ENCODE measurements around the gene VAV3. TPM values are rescaled to one million over a fixed set of nuclear protein-coding genes. Genes with fewer than 3 reads are reported as not detected.
"Not testable (repeated sequence)": the region's sequence is repeated elsewhere in the genome, so short reads cannot be mapped to it uniquely, and the experiment has no call there.

The VAV3 gene
- total RNA-seq, 2 experiments from 2014 or later = 5.5 to 5.6 TPM

GRCh38 chr1:107726860-107727259, 238.1 kb downstream of the VAV3 start:
- CTCF ChIA-PET = no interaction called here
- no peaks in the 10 kb centered on the region for H3K36me3 Mint-ChIP-seq (ENCODE audit: low read depth)
- intact Hi-C loops (cut with DNase I, micrococcal nuclease) = no loop called here
- no peaks in the 10 kb centered on the region for H3K9me3 Mint-ChIP-seq
- Histone ChIP-seq H3K36me3 (ENCODE audit: insufficient read depth, low read length) (no peaks in the 10 kb centered on the region), H3K9me3 (ENCODE audit: control insufficient read depth in 1 of 2, insufficient read depth in 1 of 2, low read length in 2 of 2) (no peaks in the 10 kb centered on the region), H3K4me1 (ENCODE audit: insufficient read depth, low read length) (no peaks in the 10 kb centered on the region), H3K4me3 (ENCODE audit: low read length) (no peak overlapping the region), H3K27me3 (ENCODE audit: control insufficient read depth in 1 of 2, insufficient read depth in 2 of 2, low read length in 2 of 2) (no peaks in the 10 kb centered on the region), H3K27ac (ENCODE audit: low read depth in 1 of 2, low read length in 2 of 2) (no peak overlapping the region)
- no peak for DNase-seq
- no peak for TF ChIP-seq CTCF (IDR thresholded peaks at IDR 0.05)
- POLR2A ChIA-PET = no interaction called here
- ATAC-seq (ENCODE audit: poor library complexity) = no peak
- no peak overlapping the region for H3K4me3 Mint-ChIP-seq
- H3K27ac Mint-ChIP-seq = no peak overlapping the region
- no peaks in the 10 kb centered on the region for H3K27me3 Mint-ChIP-seq
- H3K4me1 Mint-ChIP-seq (ENCODE audit: low read depth) = no peaks in the 10 kb centered on the region

GRCh38 chr1:107724648-107725047, 240.3 kb downstream of the VAV3 start:
- H3K27me3 Mint-ChIP-seq = no peaks in the 10 kb centered on the region
- TF ChIP-seq CTCF (IDR thresholded peaks at IDR 0.05) = no peak
- no peak for DNase-seq
- no peak for ATAC-seq (ENCODE audit: poor library complexity)
- no peaks in the 10 kb centered on the region for H3K27me3 ChIP-seq (ENCODE audit: control insufficient read depth in 1 of 2, insufficient read depth in 2 of 2, low read length in 2 of 2)
- H3K9me3 Mint-ChIP-seq = no peaks in the 10 kb centered on the region
- no peak overlapping the region for H3K27ac Mint-ChIP-seq
- ChIA-PET CTCF (no interaction called here), POLR2A (no interaction called here)
- H3K4me1 ChIP-seq (ENCODE audit: insufficient read depth, low read length) = no peaks in the 10 kb centered on the region
- H3K36me3 ChIP-seq (ENCODE audit: insufficient read depth, low read length) = no peaks in the 10 kb centered on the region
- intact Hi-C loops (cut with DNase I, micrococcal nuclease) = no loop called here
- no peak overlapping the region for H3K4me3 ChIP-seq (ENCODE audit: low read length)
- no peaks in the 10 kb centered on the region for H3K9me3 ChIP-seq (ENCODE audit: control insufficient read depth in 1 of 2, insufficient read depth in 1 of 2, low read length in 2 of 2)
- H3K36me3 Mint-ChIP-seq (ENCODE audit: low read depth) = no peaks in the 10 kb centered on the region
- H3K27ac ChIP-seq (ENCODE audit: low read depth in 1 of 2, low read length in 2 of 2) = no peak overlapping the region
- H3K4me3 Mint-ChIP-seq = no peak overlapping the region
- H3K4me1 Mint-ChIP-seq (ENCODE audit: low read depth) = no peaks in the 10 kb centered on the region

- H3K27ac Mint-ChIP-seq; H3K4me1 ChIP-seq (ENCODE audit: insufficient read depth, low read length); DNase-seq; H3K9me3 ChIP-seq (ENCODE audit: control insufficient read depth in 1 of 2, insufficient read depth in 1 of 2, low read length in 2 of 2); intact Hi-C loops (cut with DNase I, micrococcal nuclease); H3K4me1 Mint-ChIP-seq (ENCODE audit: low read depth); CTCF ChIA-PET; H3K27me3 Mint-ChIP-seq; POLR2A ChIA-PET; H3K4me3 ChIP-seq (ENCODE audit: low read length); H3K9me3 Mint-ChIP-seq; H3K27me3 ChIP-seq (ENCODE audit: control insufficient read depth in 1 of 2, insufficient read depth in 2 of 2, low read length in 2 of 2); H3K27ac ChIP-seq (ENCODE audit: low read depth in 1 of 2, low read length in 2 of 2); H3K36me3 ChIP-seq (ENCODE audit: insufficient read depth, low read length); H3K4me3 Mint-ChIP-seq; ATAC-seq (ENCODE audit: poor library complexity); H3K36me3 Mint-ChIP-seq (ENCODE audit: low read depth): not testable (repeated sequence)
Measured at GRCh38 chr1:107720210-107720609, 244.8 kb downstream of the VAV3 start.

- DNase-seq = no peak
- no peak for ATAC-seq (ENCODE audit: poor library complexity)
- no peaks in the 10 kb centered on the region for H3K9me3 ChIP-seq (ENCODE audit: control insufficient read depth in 1 of 2, insufficient read depth in 1 of 2, low read length in 2 of 2)
Measured at GRCh38 chr1:107710005-107710404, 255.0 kb downstream of the VAV3 start.

More at GRCh38 chr1:107710005-107710404, 255.0 kb downstream of the VAV3 start:
- POLR2A ChIA-PET = no interaction called here
- no peak overlapping the region for H3K27ac ChIP-seq (ENCODE audit: low read depth in 1 of 2, low read length in 2 of 2)
- Mint-ChIP-seq H3K4me1 (ENCODE audit: low read depth) (no peaks in the 10 kb centered on the region), H3K9me3 (no peaks in the 10 kb centered on the region), H3K27ac (no peak overlapping the region), H3K27me3 (no peaks in the 10 kb centered on the region), H3K4me3 (no peak overlapping the region), H3K36me3 (ENCODE audit: low read depth) (no peaks in the 10 kb centered on the region)
- CTCF ChIA-PET = no interaction called here
- H3K27me3 ChIP-seq (ENCODE audit: control insufficient read depth in 1 of 2, insufficient read depth in 2 of 2, low read length in 2 of 2) = no peaks in the 10 kb centered on the region
- H3K4me1 ChIP-seq (ENCODE audit: insufficient read depth, low read length) = no peaks in the 10 kb centered on the region
- no peak overlapping the region for H3K4me3 ChIP-seq (ENCODE audit: low read length)
- no peak for TF ChIP-seq CTCF (IDR thresholded peaks at IDR 0.05)
- no peaks in the 10 kb centered on the region for H3K36me3 ChIP-seq (ENCODE audit: insufficient read depth, low read length)
- intact Hi-C loops (cut with DNase I, micrococcal nuclease) = no loop called here

All from CD4-positive, alpha-beta T cell (primary cell).